Subcutaneous adipose tissue (tissue), 4 donors: Measurements from ENCODE around the gene STK32C. TPM values are rescaled to one million over a fixed set of nuclear protein-coding genes. Genes with fewer than 3 reads are reported as not detected.

Experiments
- total RNA-seq, 4 donors: library from RNA; depleted of rRNA; stranded (reverse); fragments of >200 nt; gene quantifications; one replicate each; pipeline ENCODE4 v1.1.0, GENCODE V29; 2016
- TF ChIP-seq, protein P1 (sequence below): fragments of 450-650 bp; IDR thresholded peaks from one replicate; pipeline ENCODE4 v1.5.1; 2016; ENCODE audit warnings: low read depth, mild to moderate bottlenecking, control low read depth, antibody characterized with exemption, moderate library complexity

STK32C gene
- total RNA-seq, 4 donors from 2014 or later, result 2.9 to 12.3 (median 10.9) TPM

- TF ChIP-seq, protein P1, sequence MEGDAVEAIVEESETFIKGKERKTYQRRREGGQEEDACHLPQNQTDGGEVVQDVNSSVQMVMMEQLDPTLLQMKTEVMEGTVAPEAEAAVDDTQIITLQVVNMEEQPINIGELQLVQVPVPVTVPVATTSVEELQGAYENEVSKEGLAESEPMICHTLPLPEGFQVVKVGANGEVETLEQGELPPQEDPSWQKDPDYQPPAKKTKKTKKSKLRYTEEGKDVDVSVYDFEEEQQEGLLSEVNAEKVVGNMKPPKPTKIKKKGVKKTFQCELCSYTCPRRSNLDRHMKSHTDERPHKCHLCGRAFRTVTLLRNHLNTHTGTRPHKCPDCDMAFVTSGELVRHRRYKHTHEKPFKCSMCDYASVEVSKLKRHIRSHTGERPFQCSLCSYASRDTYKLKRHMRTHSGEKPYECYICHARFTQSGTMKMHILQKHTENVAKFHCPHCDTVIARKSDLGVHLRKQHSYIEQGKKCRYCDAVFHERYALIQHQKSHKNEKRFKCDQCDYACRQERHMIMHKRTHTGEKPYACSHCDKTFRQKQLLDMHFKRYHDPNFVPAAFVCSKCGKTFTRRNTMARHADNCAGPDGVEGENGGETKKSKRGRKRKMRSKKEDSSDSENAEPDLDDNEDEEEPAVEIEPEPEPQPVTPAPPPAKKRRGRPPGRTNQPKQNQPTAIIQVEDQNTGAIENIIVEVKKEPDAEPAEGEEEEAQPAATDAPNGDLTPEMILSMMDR, result no peak
Measured at GRCh38 chr10:132259702-132260482, 47.9 kb downstream of the STK32C start.

DNA sequence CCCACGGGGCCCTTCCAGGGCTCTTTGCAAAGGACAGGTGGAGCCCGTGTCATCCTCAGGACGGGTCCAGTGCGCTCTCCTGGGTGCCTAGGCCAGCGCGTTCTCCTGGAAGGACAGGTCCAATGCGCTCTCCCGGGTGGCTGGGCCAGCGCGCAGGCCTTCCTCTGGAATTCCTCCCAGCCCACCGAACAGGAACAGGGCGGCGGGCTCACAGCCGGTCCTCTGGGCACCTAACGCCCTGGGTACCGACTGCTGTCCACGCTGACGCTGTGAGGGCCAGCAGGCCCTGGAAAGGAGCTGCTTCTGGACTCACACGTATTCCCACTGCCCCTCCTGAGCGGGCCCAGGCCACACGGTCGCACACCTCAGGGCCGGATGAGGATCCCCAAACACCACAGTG is 49.3 kb downstream of the STK32C start:
- TF ChIP-seq, protein P1, result no peak

DNA sequence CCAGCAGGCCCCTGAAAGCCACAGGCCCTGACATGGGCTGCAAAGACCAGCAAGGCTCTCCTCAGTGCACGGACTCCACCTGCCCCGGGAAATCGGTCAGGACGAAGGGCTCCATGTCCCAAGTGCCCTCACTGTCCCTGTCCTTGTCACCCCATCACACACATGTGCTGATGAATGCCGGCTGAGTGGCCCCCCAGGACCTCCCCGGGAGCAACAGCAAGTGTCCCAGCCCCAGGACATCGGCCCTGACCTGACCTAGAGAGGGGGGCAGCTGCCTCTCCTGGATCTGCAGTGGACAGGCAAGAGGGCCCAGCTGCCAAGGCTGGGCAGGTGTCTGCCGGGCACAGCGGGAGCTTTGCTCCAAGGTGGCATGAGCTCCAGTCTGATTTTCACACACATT is 49.8 kb downstream of the STK32C start:
- TF ChIP-seq, protein P1, result no peak

DNA sequence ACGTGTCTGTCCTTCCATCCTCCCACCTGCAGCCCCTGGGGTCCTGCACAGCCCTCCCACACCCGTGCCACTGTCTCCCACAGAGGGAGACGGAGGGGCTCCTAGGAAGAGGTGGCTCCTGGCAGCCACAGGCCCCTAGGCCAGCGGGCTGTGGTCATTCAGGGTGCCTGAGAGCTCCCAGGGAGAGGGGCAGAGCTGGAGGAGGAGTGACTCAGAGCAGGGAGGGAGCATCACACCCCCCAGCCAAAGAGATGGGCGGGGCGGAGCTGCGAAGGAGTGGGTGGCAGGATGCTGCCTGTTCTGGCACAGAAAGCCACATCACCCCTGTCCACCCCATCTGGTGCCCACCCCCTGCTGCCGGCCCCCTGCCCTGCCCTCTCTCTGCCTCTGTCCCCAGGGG is 50.5 kb downstream of the STK32C start:
- TF ChIP-seq, protein P1, result no peak

- TF ChIP-seq, protein P1, result no peak
Measured at GRCh38 chr10:132256866-132257265, 50.9 kb downstream of the STK32C start.

DNA sequence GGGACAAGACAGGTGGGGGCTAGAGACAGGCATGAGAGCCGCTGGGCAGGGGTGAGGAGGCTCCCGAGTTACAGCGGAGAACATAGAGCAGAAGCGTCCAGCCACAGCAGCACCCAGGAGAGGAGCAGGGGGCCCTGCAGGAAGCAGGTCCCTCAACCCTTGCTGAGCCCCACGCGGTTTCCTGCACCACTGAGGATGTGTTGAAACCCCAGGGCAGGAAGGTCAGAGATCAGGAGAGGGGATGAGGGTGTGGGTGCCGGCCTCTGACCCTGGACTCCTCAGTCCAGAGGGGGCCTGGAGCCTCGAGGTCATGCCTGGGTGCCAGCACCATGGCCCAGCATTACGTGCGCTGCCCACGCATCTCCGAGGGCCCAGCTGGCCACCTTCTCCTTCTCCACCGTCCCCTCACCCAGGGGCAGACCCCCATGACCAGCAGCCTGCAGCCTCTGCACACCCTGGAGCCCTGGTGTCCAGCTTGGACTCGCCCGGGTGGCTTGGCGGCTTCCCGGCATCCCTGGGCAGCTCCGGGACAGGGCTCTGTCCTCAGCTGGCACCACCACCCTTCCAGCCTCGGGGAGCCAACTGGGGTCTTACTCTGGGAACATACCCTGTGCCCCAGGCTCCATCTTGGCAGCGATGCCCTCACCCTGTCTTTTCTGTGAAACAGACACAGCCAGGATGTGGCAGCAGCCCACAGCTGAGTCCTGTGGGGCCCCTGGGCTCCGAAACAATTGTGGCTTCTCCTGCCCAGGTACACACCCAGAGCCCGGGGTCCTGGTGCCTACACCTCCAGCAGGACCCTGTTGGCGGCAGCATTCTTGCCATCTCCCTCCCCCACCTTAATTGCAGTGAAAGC is 52.0 kb downstream of the STK32C start:
- TF ChIP-seq, protein P1, result no peak

DNA sequence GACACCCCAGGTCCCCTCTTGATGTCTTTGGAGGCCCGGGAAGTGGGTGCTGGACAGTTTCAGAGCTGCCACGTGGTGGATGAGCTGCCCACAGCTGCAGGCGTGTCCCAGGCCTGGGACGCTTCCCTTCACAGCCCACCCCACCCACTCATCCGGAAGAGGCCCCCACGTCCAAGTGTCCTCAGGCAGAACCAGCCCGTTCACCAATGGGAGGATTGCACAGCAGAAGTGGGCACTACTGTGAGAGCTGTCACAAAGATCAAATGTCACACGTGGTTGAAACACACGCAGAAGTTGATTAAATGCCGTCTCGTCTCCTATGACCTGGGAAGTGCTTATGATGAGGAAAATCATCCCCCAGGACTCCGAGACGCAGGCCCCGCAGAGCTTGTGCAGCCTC is 52.9 kb downstream of the STK32C start:
- TF ChIP-seq, protein P1, result no peak
